Measurements from ENCODE around the gene PNKD.
"Not testable (repeated sequence)": the region's sequence is repeated elsewhere in the genome, so short reads cannot be mapped to it uniquely, and the experiment has no call there.

The PNKD gene

GRCh38 chr2:218291318-218292047, 21.2 kb downstream of the PNKD start:
- no peak for DNase-seq (ENCODE audit: low read depth in 4 of 4, low spot score in 1 of 4)

GRCh38 chr2:218292048-218293014, 22.0 kb downstream of the PNKD start, which contains the start of gene TMBIM1:
Gene TMBIM1, minus strand, starts transcription at chr2:218292503. Its CDS starts 10,362 bp downstream, at chr2:218282141.
- peak in 3 of 4 experiments; percentile 55 to 66 (median 66) for DNase-seq (ENCODE audit: low read depth in 4 of 4, low spot score in 1 of 4)

- DNase-seq (ENCODE audit: low read depth in 4 of 4, low spot score in 1 of 4): no peak
Observed at GRCh38 chr2:218293715-218294429, 23.6 kb downstream of the PNKD start.

GRCh38 chr2:218294430-218295022, 24.2 kb downstream of the PNKD start:
- DNase-seq (ENCODE audit: low read depth in 4 of 4, low spot score in 1 of 4): no peak

GRCh38 chr2:218295029-218295428, 24.7 kb downstream of the PNKD start:
- DNase-seq (ENCODE audit: low read depth in 4 of 4, low spot score in 1 of 4): no peak

- no peak for DNase-seq (ENCODE audit: low read depth in 4 of 4, low spot score in 1 of 4)
Observed at GRCh38 chr2:218296200-218296599, 25.9 kb downstream of the PNKD start.

GRCh38 chr2:218296847-218297246, 26.5 kb downstream of the PNKD start:
- DNase-seq (ENCODE audit: low read depth in 4 of 4, low spot score in 1 of 4): no peak

GRCh38 chr2:218298314-218298875, 28.1 kb downstream of the PNKD start:
- no peak for DNase-seq (ENCODE audit: low read depth in 4 of 4, low spot score in 1 of 4)

- no peak for DNase-seq (ENCODE audit: low read depth in 4 of 4, low spot score in 1 of 4)
Observed at GRCh38 chr2:218300141-218300540, 29.8 kb downstream of the PNKD start.

- DNase-seq (ENCODE audit: low read depth in 4 of 4, low spot score in 1 of 4): peak; percentile 66 to 83 (median 80)
Observed at GRCh38 chr2:218301176-218301819, 31.0 kb downstream of the PNKD start.

GRCh38 chr2:218305383-218305782, 35.1 kb downstream of the PNKD start:
- DNase-seq (ENCODE audit: low read depth in 4 of 4, low spot score in 1 of 4): no peak

GRCh38 chr2:218306184-218306920, 36.0 kb downstream of the PNKD start:
- no peak for DNase-seq (ENCODE audit: low read depth in 4 of 4, low spot score in 1 of 4)

- DNase-seq (ENCODE audit: low read depth in 4 of 4, low spot score in 1 of 4): no peak
Observed at GRCh38 chr2:218307415-218308090, 37.2 kb downstream of the PNKD start.

- no peak for DNase-seq (ENCODE audit: low read depth in 4 of 4, low spot score in 1 of 4)
Observed at GRCh38 chr2:218310853-218311540, 40.7 kb downstream of the PNKD start.

GRCh38 chr2:218311541-218312266, 41.4 kb downstream of the PNKD start:
- DNase-seq (ENCODE audit: low read depth in 4 of 4, low spot score in 1 of 4): not testable (repeated sequence)

GRCh38 chr2:218312267-218312756, 42.0 kb downstream of the PNKD start:
- DNase-seq (ENCODE audit: low read depth in 4 of 4, low spot score in 1 of 4): no peak

- DNase-seq (ENCODE audit: low read depth in 4 of 4, low spot score in 1 of 4): no peak
Observed at GRCh38 chr2:218313356-218313755, 43.0 kb downstream of the PNKD start.

Measured in stimulated activated CD4-positive, alpha-beta T cell treated with anti-CD3 and anti-CD28 coated beads, Interleukin-1b, Interleukin-23, amount 100 ng/mL, for 24 hours (primary cell).